ENCODE results near the gene A4GALT. TPM values are rescaled to one million over a fixed set of nuclear protein-coding genes. Genes with fewer than 3 reads are reported as not detected.

A4GALT gene
- total RNA-seq, 1 experiment from 2014 or later, result 22.1 TPM

DNA sequence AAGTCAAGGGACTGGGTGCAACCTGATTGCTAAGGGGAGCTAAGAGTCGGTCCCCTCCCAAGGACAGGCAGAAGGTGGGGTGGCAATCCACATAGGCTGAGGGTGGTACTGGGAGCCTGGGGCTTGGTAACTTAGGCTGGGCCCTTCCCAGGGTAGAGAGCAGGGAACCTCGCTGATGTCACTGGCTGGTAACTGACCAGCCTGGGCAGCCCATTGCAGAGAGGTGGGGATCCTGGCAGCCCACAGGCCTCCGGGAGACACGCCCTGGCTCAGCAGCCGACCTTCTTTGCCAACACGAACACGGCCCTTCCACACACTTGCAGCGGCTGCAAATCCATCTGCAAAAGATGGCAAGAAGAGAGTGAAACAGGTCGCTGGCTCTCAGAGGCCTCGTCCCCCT lies 25.4 kb downstream of the A4GALT start (continued):
- TF ChIP-seq ZNF281 (CRISPR knock-in tag; IDR thresholded peaks at IDR 0.05) (no peak), ZNF396 (CRISPR knock-in tag; IDR thresholded peaks at IDR 0.05; ENCODE audit: borderline replicate concordance) (no peak), SMAD3 (CRISPR knock-in tag; IDR thresholded peaks at IDR 0.05; ENCODE audit: borderline replicate concordance) (no peak), CREM (CRISPR knock-in tag; IDR thresholded peaks at IDR 0.05) (no peak), ZNF423 (CRISPR knock-in tag; IDR thresholded peaks at IDR 0.05) (no peak), NFE2L1 (CRISPR knock-in tag; IDR thresholded peaks at IDR 0.05) (no peak)
- TF ChIP-seq, protein P1, sequence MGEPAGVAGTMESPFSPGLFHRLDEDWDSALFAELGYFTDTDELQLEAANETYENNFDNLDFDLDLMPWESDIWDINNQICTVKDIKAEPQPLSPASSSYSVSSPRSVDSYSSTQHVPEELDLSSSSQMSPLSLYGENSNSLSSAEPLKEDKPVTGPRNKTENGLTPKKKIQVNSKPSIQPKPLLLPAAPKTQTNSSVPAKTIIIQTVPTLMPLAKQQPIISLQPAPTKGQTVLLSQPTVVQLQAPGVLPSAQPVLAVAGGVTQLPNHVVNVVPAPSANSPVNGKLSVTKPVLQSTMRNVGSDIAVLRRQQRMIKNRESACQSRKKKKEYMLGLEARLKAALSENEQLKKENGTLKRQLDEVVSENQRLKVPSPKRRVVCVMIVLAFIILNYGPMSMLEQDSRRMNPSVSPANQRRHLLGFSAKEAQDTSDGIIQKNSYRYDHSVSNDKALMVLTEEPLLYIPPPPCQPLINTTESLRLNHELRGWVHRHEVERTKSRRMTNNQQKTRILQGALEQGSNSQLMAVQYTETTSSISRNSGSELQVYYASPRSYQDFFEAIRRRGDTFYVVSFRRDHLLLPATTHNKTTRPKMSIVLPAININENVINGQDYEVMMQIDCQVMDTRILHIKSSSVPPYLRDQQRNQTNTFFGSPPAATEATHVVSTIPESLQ (CRISPR knock-in tag; IDR thresholded peaks at IDR 0.05), result no peak

DNA sequence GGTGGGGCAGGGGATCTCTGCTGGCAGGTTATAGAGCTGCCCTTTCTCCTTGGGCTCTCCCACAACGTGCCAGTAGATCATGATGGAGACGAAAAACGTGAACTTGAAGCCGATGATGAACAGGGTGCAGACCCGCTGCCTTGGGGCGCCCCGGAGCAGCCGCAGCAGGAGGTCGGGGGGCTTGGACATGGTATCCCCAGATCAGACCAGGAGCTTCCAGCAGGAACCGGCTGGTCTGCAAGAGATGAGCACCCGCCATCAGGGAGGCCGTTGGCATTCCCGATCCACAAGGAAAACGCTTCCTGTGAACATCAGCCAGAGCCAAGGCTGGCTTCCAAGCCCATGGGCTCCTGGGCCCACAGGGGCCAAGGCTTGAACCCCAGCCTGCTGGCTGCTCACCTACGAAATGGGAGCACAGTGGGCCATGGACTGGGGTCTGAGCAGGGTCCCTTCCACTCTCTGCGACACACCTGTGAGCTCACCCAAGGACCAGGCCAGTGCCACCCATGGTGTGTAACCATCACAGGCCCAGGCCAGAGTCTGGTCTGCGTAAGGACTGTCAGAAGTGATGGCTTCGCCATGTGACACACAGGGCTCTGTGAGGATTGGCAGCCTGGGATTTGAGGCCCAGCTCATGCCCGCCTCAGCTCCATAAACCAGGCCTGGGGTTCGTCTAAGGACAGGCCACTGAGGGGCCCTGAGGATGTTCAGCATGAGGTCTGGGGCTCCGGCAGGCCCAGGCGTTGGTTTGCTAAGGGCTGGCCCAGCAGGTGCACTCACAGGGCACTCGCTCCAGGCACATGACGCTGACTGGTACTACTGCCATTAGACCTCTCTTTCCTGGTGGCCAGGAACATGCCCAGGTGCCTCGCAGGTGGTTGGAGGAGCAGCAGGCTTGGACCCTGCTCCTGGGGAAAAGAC lies 26.6 kb downstream of the A4GALT start:
- ChIA-PET CTCF (interaction anchor here (0.5 kb wide), 1 partner anchor 414 kb away, joined by 3 read pairs; no protein-coding TSS in a partner anchor), POLR2A (no interaction called here)
- no peak overlapping the region for H3K4me3 Mint-ChIP-seq
- H3K9me3 Mint-ChIP-seq, result no peaks in the 10 kb centered on the region
- peaks cover 20% of the 10 kb centered on the region for H3K4me1 Mint-ChIP-seq
- no peaks in the 10 kb centered on the region for H3K36me3 Mint-ChIP-seq
- ATAC-seq (no peak), DNase-seq (ENCODE audit: low spot score) (no peak)
- H3K27me3 Mint-ChIP-seq (ENCODE audit: low read depth), result no peaks in the 10 kb centered on the region; the same call in 1 of the 2 replicates
- H3K27ac Mint-ChIP-seq, result no peak overlapping the region
- no peak for TF ChIP-seq ERG (CRISPR knock-in tag; IDR thresholded peaks at IDR 0.05)
- no peak for TF ChIP-seq SP1 (CRISPR knock-in tag; conservative IDR thresholded peaks at IDR 0.05)
- no peak for TF ChIP-seq SMAD3 (CRISPR knock-in tag; IDR thresholded peaks at IDR 0.05; ENCODE audit: borderline replicate concordance)
- no peak for TF ChIP-seq TCF7 (CRISPR knock-in tag; IDR thresholded peaks at IDR 0.05; ENCODE audit: low read depth)
- TF ChIP-seq, protein P2, sequence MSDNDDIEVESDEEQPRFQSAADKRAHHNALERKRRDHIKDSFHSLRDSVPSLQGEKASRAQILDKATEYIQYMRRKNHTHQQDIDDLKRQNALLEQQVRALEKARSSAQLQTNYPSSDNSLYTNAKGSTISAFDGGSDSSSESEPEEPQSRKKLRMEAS (CRISPR knock-in tag; IDR thresholded peaks at IDR 0.05), result no peak
- TF ChIP-seq, protein P3, sequence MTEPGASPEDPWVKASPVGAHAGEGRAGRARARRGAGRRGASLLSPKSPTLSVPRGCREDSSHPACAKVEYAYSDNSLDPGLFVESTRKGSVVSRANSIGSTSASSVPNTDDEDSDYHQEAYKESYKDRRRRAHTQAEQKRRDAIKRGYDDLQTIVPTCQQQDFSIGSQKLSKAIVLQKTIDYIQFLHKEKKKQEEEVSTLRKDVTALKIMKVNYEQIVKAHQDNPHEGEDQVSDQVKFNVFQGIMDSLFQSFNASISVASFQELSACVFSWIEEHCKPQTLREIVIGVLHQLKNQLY (CRISPR knock-in tag; IDR thresholded peaks at IDR 0.05), result no peak
- TF ChIP-seq MYBL2 (CRISPR knock-in tag; IDR thresholded peaks at IDR 0.05), result no peak

DNA sequence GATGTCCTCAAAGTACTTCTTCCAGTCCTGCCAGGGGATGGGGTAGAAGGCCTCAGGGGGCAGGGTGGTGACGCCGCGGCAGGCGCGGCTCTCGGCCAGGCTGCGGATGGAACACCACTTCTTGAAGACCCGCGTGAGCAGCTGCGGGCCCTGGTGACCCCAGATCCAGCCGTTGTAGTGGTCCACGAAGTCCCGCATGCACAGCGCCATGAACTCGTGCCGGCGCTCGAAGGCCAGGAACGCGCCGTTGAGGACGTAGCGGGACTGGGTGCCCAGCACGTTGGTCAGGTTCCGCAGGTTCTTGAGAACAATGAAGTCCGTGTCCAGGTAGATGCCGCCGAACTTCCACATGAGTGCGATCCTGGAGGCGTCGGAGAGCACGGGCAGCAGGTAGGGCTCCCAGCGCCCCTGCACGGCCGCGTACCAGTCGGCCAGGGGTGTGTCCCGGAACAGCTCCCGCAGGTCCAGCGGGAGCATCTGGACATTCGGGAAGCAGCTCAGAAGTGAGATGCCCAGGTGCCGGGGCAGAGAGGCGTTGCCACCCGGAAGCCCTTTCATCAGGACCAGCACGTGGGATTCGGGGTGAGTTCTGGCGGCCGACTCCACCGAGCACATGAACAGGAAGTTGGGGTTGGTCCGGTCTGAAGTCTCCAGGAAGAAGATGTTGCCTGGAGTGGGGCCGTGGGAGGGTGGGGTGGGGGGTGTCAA lies 27.5 kb downstream of the A4GALT start:
- Mint-ChIP-seq H3K9me3 (no peaks in the 10 kb centered on the region), H3K27ac (no peak overlapping the region), H3K27me3 (ENCODE audit: low read depth) (no peaks in the 10 kb centered on the region; the same call in 1 of the 2 replicates), H3K36me3 (no peaks in the 10 kb centered on the region), H3K4me1 (peaks cover 21% of the 10 kb centered on the region), H3K4me3 (no peak overlapping the region)
- ATAC-seq, result no peak
- ChIA-PET POLR2A (no interaction called here), CTCF (no interaction called here)
- DNase-seq (ENCODE audit: low spot score), result no peak
- no peak for TF ChIP-seq EMX1 (CRISPR knock-in tag; IDR thresholded peaks at IDR 0.05)
- no peak for TF ChIP-seq GTF2I (CRISPR knock-in tag; conservative IDR thresholded peaks at IDR 0.05)
- TF ChIP-seq, protein P4, sequence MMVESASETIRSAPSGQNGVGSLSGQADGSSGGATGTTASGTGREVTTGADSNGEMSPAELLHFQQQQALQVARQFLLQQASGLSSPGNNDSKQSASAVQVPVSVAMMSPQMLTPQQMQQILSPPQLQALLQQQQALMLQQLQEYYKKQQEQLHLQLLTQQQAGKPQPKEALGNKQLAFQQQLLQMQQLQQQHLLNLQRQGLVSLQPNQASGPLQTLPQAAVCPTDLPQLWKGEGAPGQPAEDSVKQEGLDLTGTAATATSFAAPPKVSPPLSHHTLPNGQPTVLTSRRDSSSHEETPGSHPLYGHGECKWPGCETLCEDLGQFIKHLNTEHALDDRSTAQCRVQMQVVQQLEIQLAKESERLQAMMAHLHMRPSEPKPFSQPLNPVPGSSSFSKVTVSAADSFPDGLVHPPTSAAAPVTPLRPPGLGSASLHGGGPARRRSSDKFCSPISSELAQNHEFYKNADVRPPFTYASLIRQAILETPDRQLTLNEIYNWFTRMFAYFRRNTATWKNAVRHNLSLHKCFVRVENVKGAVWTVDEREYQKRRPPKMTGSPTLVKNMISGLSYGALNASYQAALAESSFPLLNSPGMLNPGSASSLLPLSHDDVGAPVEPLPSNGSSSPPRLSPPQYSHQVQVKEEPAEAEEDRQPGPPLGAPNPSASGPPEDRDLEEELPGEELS (CRISPR knock-in tag; IDR thresholded peaks at IDR 0.05), result no peak
- TF ChIP-seq IRF2 (CRISPR knock-in tag; IDR thresholded peaks at IDR 0.05; ENCODE audit: borderline replicate concordance, low read depth), result no peak
- TF ChIP-seq, protein P5, sequence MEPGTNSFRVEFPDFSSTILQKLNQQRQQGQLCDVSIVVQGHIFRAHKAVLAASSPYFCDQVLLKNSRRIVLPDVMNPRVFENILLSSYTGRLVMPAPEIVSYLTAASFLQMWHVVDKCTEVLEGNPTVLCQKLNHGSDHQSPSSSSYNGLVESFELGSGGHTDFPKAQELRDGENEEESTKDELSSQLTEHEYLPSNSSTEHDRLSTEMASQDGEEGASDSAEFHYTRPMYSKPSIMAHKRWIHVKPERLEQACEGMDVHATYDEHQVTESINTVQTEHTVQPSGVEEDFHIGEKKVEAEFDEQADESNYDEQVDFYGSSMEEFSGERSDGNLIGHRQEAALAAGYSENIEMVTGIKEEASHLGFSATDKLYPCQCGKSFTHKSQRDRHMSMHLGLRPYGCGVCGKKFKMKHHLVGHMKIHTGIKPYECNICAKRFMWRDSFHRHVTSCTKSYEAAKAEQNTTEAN (CRISPR knock-in tag; IDR thresholded peaks at IDR 0.05), result no peak

Measured in WTC11 (cell line).